ENCODE results near the gene NPFF.
"Not testable (repeated sequence)": the region's sequence is repeated elsewhere in the genome, so short reads cannot be mapped to it uniquely, and the experiment has no call there.

The NPFF gene

DNA sequence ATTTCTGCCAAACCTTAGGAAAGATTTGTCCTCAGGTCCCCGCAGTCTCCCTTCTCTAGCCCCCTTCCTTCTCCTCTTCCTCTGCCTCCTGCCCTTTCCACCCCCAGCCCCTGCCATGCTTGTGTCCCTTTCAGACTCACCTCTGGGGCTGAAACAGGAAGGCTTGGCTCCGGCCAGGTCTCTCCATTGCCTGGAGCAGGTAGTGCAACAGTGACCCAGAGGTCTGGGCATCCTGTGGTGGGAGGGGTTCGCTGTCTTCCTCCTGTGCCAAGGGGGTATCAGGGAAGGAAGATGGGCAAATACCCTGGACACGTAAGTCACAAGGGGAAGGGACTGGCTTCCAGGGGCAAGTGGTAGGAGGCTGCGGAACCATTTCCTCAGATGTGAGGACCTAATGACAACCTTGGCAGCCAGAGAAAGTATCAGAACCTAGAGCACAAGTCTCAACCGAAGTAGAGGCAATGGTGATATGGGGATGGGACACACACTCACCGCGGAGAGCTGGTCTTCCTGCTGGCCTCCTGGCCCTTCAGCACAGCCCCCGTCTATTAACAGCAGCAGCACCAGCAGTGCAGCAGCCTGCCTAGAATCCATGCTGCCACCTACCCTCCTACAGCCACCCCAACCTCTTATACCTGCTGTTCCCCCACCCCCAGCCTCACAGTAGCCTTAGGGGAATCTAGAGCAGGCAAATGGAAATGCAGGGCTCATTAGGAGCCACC, at the start of gene NPFF:
Gene NPFF, minus strand, starts transcription at position 604 of the 722 bp plus-strand sequence. Its CDS starts 10 bp downstream, at position 594.
- no peak for TF ChIP-seq CTCF (IDR thresholded peaks at IDR 0.05; ENCODE audit: low read depth, low read length)
- no peak within 1 kb of the TSS for H3K4me3 ChIP-seq (ENCODE audit: low read depth, low read length)

DNA sequence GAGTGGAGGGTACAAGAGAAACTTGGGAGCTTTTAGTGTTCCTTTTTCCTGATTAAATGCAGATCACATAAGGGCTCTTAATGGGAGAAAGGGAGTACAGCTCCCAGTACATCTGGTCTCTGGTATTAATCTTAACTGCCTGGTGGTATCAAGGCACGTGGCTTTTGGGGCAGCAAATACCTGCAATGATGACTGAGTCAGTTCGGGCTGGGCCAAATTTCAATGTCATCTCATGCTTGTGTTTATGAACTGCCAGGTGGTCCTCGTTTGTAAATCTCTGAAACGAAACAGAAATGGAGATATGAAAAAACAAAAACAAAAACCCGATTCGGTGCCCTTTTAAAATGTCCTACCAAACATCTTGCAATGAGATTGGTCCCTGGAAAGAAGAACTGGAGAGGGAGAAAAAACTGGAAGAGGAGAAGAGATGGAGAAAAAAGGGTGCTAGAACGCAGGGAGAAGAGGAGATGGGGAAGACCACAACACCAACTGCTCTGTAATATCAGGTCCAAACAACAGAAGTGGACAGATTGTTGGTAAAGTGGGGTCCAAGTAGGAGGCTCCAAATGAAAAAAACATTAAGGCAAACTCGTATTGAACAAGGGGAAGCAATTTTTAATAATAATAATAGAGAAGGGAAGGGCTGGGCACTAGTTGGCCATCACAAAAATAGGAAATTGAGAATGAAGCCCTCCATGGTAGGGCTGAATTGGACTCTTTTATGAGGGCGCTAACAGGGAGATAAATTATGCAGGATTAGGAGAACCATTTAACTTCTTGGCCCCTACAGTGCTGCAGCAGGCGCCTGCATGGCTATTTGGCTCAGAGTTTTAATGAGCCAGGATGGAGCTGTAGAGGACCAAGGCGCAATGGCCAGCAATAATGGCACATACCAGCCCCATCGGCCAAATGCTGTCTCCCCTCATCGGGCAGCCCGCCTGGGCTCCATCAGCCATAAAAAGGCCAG, 45.4 kb upstream of the NPFF start:
- no peak overlapping the region for H3K4me3 ChIP-seq (ENCODE audit: low read depth, low read length)
- no peak for TF ChIP-seq CTCF (IDR thresholded peaks at IDR 0.05; ENCODE audit: low read depth, low read length)

DNA sequence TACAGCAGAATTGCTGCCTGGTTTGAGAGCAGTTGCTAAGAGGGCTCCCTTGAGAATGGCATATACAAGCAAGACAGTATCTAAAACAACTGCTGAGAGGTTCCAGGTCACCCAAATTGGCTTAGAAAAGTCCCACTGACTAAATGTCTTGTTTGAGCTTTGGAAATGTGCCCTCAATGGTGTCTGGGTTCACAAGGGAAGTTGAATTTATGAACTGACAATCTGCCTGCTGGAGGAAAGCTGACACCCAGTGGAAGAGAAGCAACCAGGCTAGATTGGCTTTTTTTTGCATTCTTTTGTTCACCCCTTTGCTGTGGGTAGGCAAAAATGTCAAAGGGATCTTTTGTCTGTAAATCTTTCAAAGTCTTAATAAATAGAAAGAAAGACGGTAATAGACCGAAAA, 44.6 kb upstream of the NPFF start:
- no peak overlapping the region for H3K4me3 ChIP-seq (ENCODE audit: low read depth, low read length)
- no peak for TF ChIP-seq CTCF (IDR thresholded peaks at IDR 0.05; ENCODE audit: low read depth, low read length)

- no peak overlapping the region for H3K4me3 ChIP-seq (ENCODE audit: low read depth, low read length)
- TF ChIP-seq CTCF (IDR thresholded peaks at IDR 0.05; ENCODE audit: low read depth, low read length) = no peak
These were observed 43.3 kb upstream of the NPFF start for GRCh38 chr12:53550595-53550994.

DNA sequence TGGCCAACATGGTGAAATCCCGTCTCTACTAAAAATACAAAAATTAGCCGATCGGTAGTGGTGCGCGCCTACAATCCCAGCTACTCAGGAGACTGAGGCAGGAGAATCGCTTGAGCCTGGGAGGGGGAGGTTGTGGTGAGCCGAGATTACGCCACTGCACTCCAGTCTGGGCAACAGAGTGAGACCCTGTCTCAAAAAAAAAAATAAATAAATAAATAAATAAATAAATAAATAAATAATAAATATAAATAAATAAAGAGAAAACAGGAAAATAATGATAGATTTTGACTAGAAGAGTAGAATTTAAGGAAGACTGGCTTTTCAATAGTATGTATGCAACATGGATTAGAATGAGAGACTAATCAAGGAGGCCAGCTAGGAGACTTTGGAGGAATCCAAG, 42.8 kb upstream of the NPFF start:
- H3K4me3 ChIP-seq (ENCODE audit: low read depth, low read length) = not testable (repeated sequence)

DNA sequence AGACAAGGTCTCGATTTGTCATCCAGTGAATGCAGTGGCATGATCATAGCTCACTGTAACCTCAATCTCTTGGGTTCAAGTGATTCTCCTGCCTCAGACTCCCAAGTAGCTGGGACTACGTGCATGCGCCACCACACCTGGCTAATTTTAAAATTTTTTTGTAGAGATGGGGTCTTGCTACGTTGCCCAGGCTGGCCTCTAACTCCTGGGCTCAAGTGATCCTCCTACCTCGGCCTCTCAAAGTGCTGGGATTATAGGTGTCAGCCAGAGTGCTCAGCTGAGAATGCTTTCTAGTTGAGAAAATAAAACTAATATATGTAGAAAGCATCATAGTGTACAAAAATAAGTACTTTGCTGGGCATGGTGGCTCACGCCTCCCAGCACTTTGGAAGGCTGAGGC, 41.1 kb upstream of the NPFF start:
- not testable (repeated sequence) for H3K4me3 ChIP-seq (ENCODE audit: low read depth, low read length)

DNA sequence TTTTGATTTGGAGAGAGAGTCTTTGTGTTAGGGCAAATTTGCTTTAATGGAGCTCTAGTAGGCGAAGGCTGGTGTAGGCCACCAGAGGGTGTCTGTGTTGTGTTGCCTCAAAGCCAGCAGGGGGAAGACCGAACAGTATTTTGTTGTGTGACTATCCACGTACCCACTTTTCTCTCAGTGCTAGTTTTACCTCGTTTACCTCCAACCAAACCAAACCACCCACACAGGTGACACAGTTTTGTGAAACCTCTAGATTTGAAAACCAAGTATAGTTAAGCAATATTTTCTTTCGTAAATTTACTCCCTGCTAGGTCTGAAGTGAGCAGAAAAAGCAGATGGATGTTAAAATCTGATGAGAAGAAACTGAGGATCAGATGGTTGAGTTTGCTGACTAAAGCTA, 36.3 kb upstream of the NPFF start:
- TF ChIP-seq CTCF (IDR thresholded peaks at IDR 0.05; ENCODE audit: low read depth, low read length) = peak; percentile 84
- H3K4me3 ChIP-seq (ENCODE audit: low read depth, low read length) = no peak overlapping the region

- H3K4me3 ChIP-seq (ENCODE audit: low read depth, low read length) = no peak overlapping the region
- no peak for TF ChIP-seq CTCF (IDR thresholded peaks at IDR 0.05; ENCODE audit: low read depth, low read length)
These were observed 32.2 kb upstream of the NPFF start for GRCh38 chr12:53539526-53539925.

Measured in WI38 (cell line).